Measurements from ENCODE around the gene LCE3E.
"Not testable (repeated sequence)": the region's sequence is repeated elsewhere in the genome, so short reads cannot be mapped to it uniquely, and the experiment has no call there.

The LCE3E gene

GRCh38 chr1:152566681-152567080, at the start of gene LCE3E:
TSS of gene LCE3E (minus strand) at chr1:152566780. CDS start at chr1:152566208, 572 bp downstream.
- DNase-seq (ENCODE audit: low read depth) = no peak
- no peak within 1 kb of the TSS for H3K4me3 ChIP-seq (ENCODE audit: low read depth, low read length)
- no peak for TF ChIP-seq CTCF (conservative IDR thresholded peaks at IDR 0.05; ENCODE audit: low read depth, low read length)

GRCh38 chr1:152613511-152613910, 46.9 kb upstream of the LCE3E start, which contains the start of gene LCE3B:
TSS of gene LCE3B (plus strand) at chr1:152613811. CDS start at chr1:152613811, 0 bp downstream.
- DNase-seq (ENCODE audit: low read depth) = no peak
- H3K4me3 ChIP-seq (ENCODE audit: low read depth, low read length) = no peak within 1 kb of the TSS
- no peak for TF ChIP-seq CTCF (conservative IDR thresholded peaks at IDR 0.05; ENCODE audit: low read depth, low read length)

- TF ChIP-seq CTCF (conservative IDR thresholded peaks at IDR 0.05; ENCODE audit: low read depth, low read length) = no peak
- DNase-seq (ENCODE audit: low read depth) = no peak
- H3K4me3 ChIP-seq (ENCODE audit: low read depth, low read length) = no peak within 1 kb of the TSS
Measured at GRCh38 chr1:152599934-152600333, 33.4 kb upstream of the LCE3E start, which contains the start of gene LCE3C. TSS of gene LCE3C (plus strand) at chr1:152600234. CDS start at chr1:152600732, 498 bp downstream.

- no peak for DNase-seq (ENCODE audit: low read depth)
- TF ChIP-seq CTCF (conservative IDR thresholded peaks at IDR 0.05; ENCODE audit: low read depth, low read length) = no peak
- H3K4me3 ChIP-seq (ENCODE audit: low read depth, low read length) = no peak overlapping the region
Measured at GRCh38 chr1:152596986-152597385, 30.4 kb upstream of the LCE3E start.

GRCh38 chr1:152585586-152585985, 19.0 kb upstream of the LCE3E start:
- DNase-seq (ENCODE audit: low read depth) = no peak
- no peak overlapping the region for H3K4me3 ChIP-seq (ENCODE audit: low read depth, low read length)
- TF ChIP-seq CTCF (conservative IDR thresholded peaks at IDR 0.05; ENCODE audit: low read depth, low read length) = no peak

- DNase-seq (ENCODE audit: low read depth) = no peak
- no peak overlapping the region for H3K4me3 ChIP-seq (ENCODE audit: low read depth, low read length)
- TF ChIP-seq CTCF (conservative IDR thresholded peaks at IDR 0.05; ENCODE audit: low read depth, low read length) = no peak
Measured at GRCh38 chr1:152582647-152583046, 16.1 kb upstream of the LCE3E start.

- no peak within 1 kb of the TSS for H3K4me3 ChIP-seq (ENCODE audit: low read depth, low read length)
- no peak for DNase-seq (ENCODE audit: low read depth)
- TF ChIP-seq CTCF (conservative IDR thresholded peaks at IDR 0.05; ENCODE audit: low read depth, low read length) = no peak
Measured at GRCh38 chr1:152580433-152580832, 13.9 kb upstream of the LCE3E start, which contains the start of gene LCE3D. TSS of gene LCE3D (minus strand) at chr1:152580516. CDS start at chr1:152579936, 580 bp downstream.

GRCh38 chr1:152579526-152579925, 12.9 kb upstream of the LCE3E start:
- not testable (repeated sequence) for DNase-seq (ENCODE audit: low read depth); H3K4me3 ChIP-seq (ENCODE audit: low read depth, low read length)

Measured in choroid plexus epithelial cell (primary cell).